ENCODE data around the gene TERT. TPM values are rescaled to one million over a fixed set of nuclear protein-coding genes. Genes with fewer than 3 reads are reported as not detected.
"Not testable (repeated sequence)": the region's sequence is repeated elsewhere in the genome, so short reads cannot be mapped to it uniquely, and the experiment has no call there.

Gene TERT
- total and polyA plus RNA-seq, 2 of the 13 experiments (the other 11 are each of a cell fraction or from before 2014, with no cell fraction given), result 4.3 to 5.9 TPM

- POLR2A ChIA-PET; BruUV-seq (replicated peaks); FAIRE-seq: not testable (repeated sequence)
These were observed 11.2 kb downstream of the TERT start for GRCh38 chr5:1283729-1284041.

GRCh38 chr5:1282993-1283728 lies 11.7 kb downstream of the TERT start:
- H3K27ac ChIP-seq (ENCODE audit: extremely low read length, insufficient read depth, low read length); ATAC-seq; DNase-seq (ENCODE audit: low spot score); H3K9me3 ChIP-seq (ENCODE audit: low read length); H3K9ac ChIP-seq (ENCODE audit: insufficient read depth, low read depth, low read length); H3K4me1 ChIP-seq (ENCODE audit: insufficient read depth, low read length); H3K4me2 ChIP-seq (ENCODE audit: low read depth, low read length); H2AFZ ChIP-seq (ENCODE audit: low read length); in situ Hi-C loops (cut with HindIII; ENCODE audit: extremely low pct_ligation_motif_present, low pct_unique_long_range_greater_than_20kb); H4K20me1 ChIP-seq (ENCODE audit: insufficient read depth, low read length); CTCF ChIA-PET (ENCODE audit: low intra/inter-chr PET ratio, low total read pairs); intact Hi-C loops (cut with micrococcal nuclease; ENCODE audit: unreplicated experiment); FAIRE-seq; H3K79me2 ChIP-seq (ENCODE audit: insufficient read depth, low read length); POLR2A ChIA-PET; H3K4me3 ChIP-seq (replicated peaks in 1 of 3; ENCODE audit: insufficient read depth in 1 of 3, low read depth in 2 of 3, low read length in 3 of 3); H3K27me3 ChIP-seq (ENCODE audit: control insufficient read depth in 1 of 2, insufficient read depth in 2 of 2, low read length in 2 of 2); BruUV-seq (replicated peaks); H3K36me3 ChIP-seq (replicated peaks in 1 of 2; ENCODE audit: control insufficient read depth in 1 of 2, insufficient read depth in 2 of 2, low read length in 2 of 2): not testable (repeated sequence)
- WGBS (ENCODE audit: low lambda C conversion rate), result 75% methylated on average over 30 of the region's 40 CpGs

More at GRCh38 chr5:1283729-1284041, 11.2 kb downstream of the TERT start:
- DNase-seq (ENCODE audit: low spot score); H3K36me3 ChIP-seq (replicated peaks in 1 of 2; ENCODE audit: control insufficient read depth in 1 of 2, insufficient read depth in 2 of 2, low read length in 2 of 2); H3K4me2 ChIP-seq (ENCODE audit: low read depth, low read length); H3K79me2 ChIP-seq (ENCODE audit: insufficient read depth, low read length); H3K9me3 ChIP-seq (ENCODE audit: low read length); in situ Hi-C loops (cut with HindIII; ENCODE audit: extremely low pct_ligation_motif_present, low pct_unique_long_range_greater_than_20kb); H3K4me3 ChIP-seq (replicated peaks in 1 of 3; ENCODE audit: insufficient read depth in 1 of 3, low read depth in 2 of 3, low read length in 3 of 3); H2AFZ ChIP-seq (ENCODE audit: low read length); H3K27ac ChIP-seq (ENCODE audit: extremely low read length, insufficient read depth, low read length); ATAC-seq; intact Hi-C loops (cut with micrococcal nuclease; ENCODE audit: unreplicated experiment); H3K27me3 ChIP-seq (ENCODE audit: control insufficient read depth in 1 of 2, insufficient read depth in 2 of 2, low read length in 2 of 2); H3K4me1 ChIP-seq (ENCODE audit: insufficient read depth, low read length); CTCF ChIA-PET (ENCODE audit: low intra/inter-chr PET ratio, low total read pairs); H3K9ac ChIP-seq (ENCODE audit: insufficient read depth, low read depth, low read length); H4K20me1 ChIP-seq (ENCODE audit: insufficient read depth, low read length): not testable (repeated sequence)
- WGBS (ENCODE audit: low lambda C conversion rate), result 68% methylated on average over 13 of the region's 16 CpGs

Measured in HepG2 (cell line).